GM21390 (cell line): Measurements from ENCODE around the gene TBC1D3H.
"Not testable (repeated sequence)": the region's sequence is repeated elsewhere in the genome, so short reads cannot be mapped to it uniquely, and the experiment has no call there.

ENCODE experiments used
- ATAC-seq: cut with Tn5 transposase; IDR thresholded peaks from one replicate; pipeline ENCODE4 v1.9.1; 2021; ENCODE audit not compliant: unreplicated experiment

The TBC1D3H gene

GRCh38 chr17:36388385-36389245 lies at the start of gene TBC1D3H:
TBC1D3H (minus strand) TSS chr17:36388435; CDS start chr17:36386895, 1,540 bp downstream.
- not testable (repeated sequence) for ATAC-seq

DNA sequence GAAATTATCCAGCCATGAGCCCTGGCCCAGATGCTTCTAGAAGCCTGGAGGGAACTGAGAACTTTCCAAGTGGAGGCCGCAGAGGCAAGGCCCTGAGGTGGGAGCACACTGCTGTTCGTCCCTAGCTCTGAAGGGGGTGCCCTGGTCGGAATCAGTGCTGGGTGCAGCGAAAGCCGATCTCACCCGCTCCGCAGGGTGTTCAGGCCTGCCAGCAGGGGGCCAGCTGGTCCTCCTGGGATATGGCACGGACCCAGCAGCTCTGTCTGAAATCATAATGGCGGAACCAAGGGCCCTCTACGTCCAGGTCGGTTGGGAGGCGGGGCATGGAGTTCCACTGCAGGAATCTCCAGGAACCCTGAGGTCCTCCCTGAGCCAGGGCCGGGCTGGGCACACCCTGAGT lies 40.7 kb upstream of the TBC1D3H start:
- not testable (repeated sequence) for ATAC-seq

- not testable (repeated sequence) for ATAC-seq
Measured at GRCh38 chr17:36415180-36415941, 27.1 kb upstream of the TBC1D3H start.

DNA sequence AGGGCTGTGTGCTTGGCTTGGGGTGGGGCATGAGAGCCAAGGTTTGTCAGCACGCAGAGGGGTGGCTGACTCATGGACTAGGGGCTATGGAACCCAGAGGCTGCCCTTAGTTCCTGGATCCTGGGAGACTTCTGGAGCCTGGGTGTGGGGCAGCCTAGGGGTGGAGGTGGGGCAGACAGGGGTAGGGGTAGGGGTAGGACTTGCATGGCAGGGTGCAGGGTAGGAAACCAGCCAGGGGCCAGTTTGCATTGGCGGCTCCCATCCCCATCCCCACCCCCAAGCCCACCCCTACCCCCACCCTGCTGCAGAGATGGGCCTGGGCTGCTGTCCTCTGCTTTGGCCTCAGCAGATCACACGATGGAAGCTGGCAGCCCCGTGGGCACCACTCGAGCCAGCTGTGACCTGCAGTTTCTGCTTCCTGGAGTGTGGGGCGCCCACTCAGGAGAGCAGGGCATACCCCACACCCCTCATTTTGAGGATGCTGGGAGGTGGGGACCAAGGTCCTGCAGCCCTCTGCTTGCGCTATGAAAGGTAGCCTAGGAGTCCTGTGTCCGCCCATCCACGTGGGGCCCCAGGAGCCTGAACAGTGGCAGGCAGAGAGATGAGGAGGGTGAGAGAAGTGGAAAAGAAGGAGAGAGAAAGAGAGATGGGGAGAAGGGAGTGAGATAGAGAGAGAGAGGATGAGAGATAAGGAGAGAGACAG lies 2.9 kb upstream of the TBC1D3H start:
- ATAC-seq = not testable (repeated sequence)

- ATAC-seq = not testable (repeated sequence)
Measured at GRCh38 chr17:36375938-36376337, 12.3 kb downstream of the TBC1D3H start.

DNA sequence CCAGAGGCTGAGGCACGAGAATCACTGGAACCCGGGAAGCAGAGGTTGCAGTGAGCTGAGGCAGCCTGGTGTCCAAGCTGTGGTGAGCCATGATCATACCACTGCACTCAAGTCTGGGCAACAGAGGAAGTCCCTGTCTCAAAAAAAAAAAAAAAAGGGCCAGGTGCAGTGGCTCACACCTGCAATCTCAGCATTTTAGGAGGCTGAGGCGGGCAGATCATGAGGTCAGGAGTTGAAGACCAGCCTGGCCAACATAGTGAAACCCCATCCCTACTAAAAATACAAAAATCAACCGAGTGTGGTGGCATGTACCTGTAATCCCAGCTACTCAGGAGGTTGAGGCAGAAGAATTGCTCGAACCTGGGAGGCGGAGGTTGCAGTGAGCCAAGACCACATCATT lies 25.7 kb downstream of the TBC1D3H start:
- ATAC-seq = not testable (repeated sequence)
